Measurements from ENCODE around the gene CA4.
"Not testable (repeated sequence)": the region's sequence is repeated elsewhere in the genome, so short reads cannot be mapped to it uniquely, and the experiment has no call there.

The CA4 gene

GRCh38 chr17:60149691-60150582 is at the start of gene CA4:
Gene CA4, plus strand, starts transcription at chr17:60149973. Its CDS starts 62 bp downstream, at chr17:60150035.
- DNase-seq: no peak

- DNase-seq: not testable (repeated sequence)
Observed at GRCh38 chr17:60100577-60100976, 49.2 kb upstream of the CA4 start.

- DNase-seq: not testable (repeated sequence)
Observed at GRCh38 chr17:60102015-60102631, 47.6 kb upstream of the CA4 start.

- peak in 1 of 2 donors; percentile 19 for DNase-seq
Observed at GRCh38 chr17:60102632-60103096, 47.1 kb upstream of the CA4 start.

- no peak for DNase-seq
Observed at GRCh38 chr17:60103957-60104356, 45.8 kb upstream of the CA4 start.

- DNase-seq: no peak
Observed at GRCh38 chr17:60106340-60107059, 43.3 kb upstream of the CA4 start.

GRCh38 chr17:60107526-60108257 is 42.1 kb upstream of the CA4 start:
- DNase-seq: no peak

GRCh38 chr17:60108309-60108708 is 41.5 kb upstream of the CA4 start:
- not testable (repeated sequence) for DNase-seq

- DNase-seq: no peak
Observed at GRCh38 chr17:60108712-60109111, 41.1 kb upstream of the CA4 start.

GRCh38 chr17:60109161-60109560 is 40.6 kb upstream of the CA4 start:
- DNase-seq: no peak

GRCh38 chr17:60110586-60110985 is 39.2 kb upstream of the CA4 start:
- DNase-seq: no peak

GRCh38 chr17:60111661-60112060 is 38.1 kb upstream of the CA4 start:
- DNase-seq: not testable (repeated sequence)

- DNase-seq: not testable (repeated sequence)
Observed at GRCh38 chr17:60115364-60115763, 34.4 kb upstream of the CA4 start.

GRCh38 chr17:60116196-60116595 is 33.6 kb upstream of the CA4 start:
- DNase-seq: not testable (repeated sequence)

- DNase-seq: not testable (repeated sequence)
Observed at GRCh38 chr17:60119162-60119561, 30.6 kb upstream of the CA4 start.

GRCh38 chr17:60119807-60120748 is 29.7 kb upstream of the CA4 start:
- not testable (repeated sequence) for DNase-seq

GRCh38 chr17:60127068-60128064 is 22.4 kb upstream of the CA4 start:
- DNase-seq: no peak

GRCh38 chr17:60128171-60128859 is 21.5 kb upstream of the CA4 start:
- no peak for DNase-seq

GRCh38 chr17:60129164-60129563 is 20.6 kb upstream of the CA4 start:
- no peak for DNase-seq

Data from stimulated activated CD4-positive, alpha-beta T cell treated with anti-CD3 and anti-CD28 coated beads, Interleukin-2, amount 100 ng/mL, for 48 hours (primary cell).